Erythroblast (primary cell): ENCODE data around the gene CLCNKB.

Experiments
- GATA1 ChIP-seq: IDR thresholded peaks from 2 replicates; pipeline ENCODE4 v1.6.1; 2011; ENCODE audit warnings: low read depth, mild to moderate bottlenecking, control low read depth, low read length, moderate library complexity
- POLR2A ChIP-seq: IDR thresholded peaks from 2 replicates; pipeline ENCODE4 v1.6.1; 2011; ENCODE audit warnings: mild to moderate bottlenecking, low read length

DNA sequence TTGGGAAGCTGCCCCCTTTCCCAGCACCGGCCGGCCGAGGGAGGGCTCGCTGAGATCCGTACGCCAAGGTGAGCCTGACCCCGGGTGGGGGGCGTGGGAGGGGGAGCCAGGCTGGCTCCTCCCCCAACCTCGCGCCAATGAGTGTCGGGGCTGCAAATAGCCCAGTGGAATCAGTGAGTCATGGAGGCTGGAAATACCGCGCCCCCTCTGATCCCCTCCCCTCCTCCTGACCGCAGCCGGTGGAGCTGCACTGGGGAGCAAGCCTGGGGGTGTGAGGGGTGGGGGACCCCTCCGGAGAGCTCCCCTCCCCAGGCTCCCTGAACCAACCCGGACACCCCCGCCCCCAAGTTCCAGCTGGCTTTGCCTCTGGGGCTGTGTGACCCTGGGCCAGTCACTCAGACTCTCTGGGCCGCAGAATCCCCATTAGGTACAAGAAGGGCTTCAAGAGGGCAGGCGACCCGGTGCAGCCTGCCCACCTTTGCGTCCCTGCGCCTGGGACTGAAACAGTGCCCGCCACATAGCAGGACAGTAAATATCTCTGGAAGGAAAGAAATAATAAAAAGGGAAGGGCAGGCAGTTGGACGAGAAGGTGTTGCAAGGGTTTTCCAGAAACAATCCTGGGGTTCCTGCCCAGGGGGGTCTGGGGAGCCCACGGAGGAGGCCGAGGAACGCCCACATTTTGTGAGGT, 30.2 kb upstream of the CLCNKB start:
- TF ChIP-seq POLR2A (no peak), GATA1 (no peak)
